H1 (cell line): ENCODE results near the gene PRDM15.

Source experiments
- BCL11A ChIP-seq, 2 experiments: IDR thresholded peaks; one replicate each; pipeline ENCODE4 v1.6.1; 2011; ENCODE audit warnings: low read depth in 2 of 2, low read length in 2 of 2, mild to moderate bottlenecking in 2 of 2
- POLR2A ChIP-seq, 2 experiments: IDR thresholded peaks; 1 replicate in 1 of 2; 2 replicates in 1 of 2; pipeline ENCODE4 v1.6.1; 2011; ENCODE audit warnings: low read depth in 2 of 2, low read length in 2 of 2, mild to moderate bottlenecking in 2 of 2; ENCODE audit errors: control extremely low read depth in 1 of 2
- YY1 ChIP-seq: IDR thresholded peaks from 2 replicates; pipeline ENCODE4 v1.6.1; 2011; ENCODE audit warnings: low read depth, mild to moderate bottlenecking, low read length
- TF ChIP-seq, protein P1 (sequence below), 3 experiments: IDR thresholded peaks; 1 replicate in 2 of 3; 2 replicates in 1 of 3; pipeline versions ENCODE4 v1.5.1 to v1.6.1; 2011; ENCODE audit warnings: low read length in 3 of 3, mild to moderate bottlenecking in 3 of 3, inconsistent platforms in 2 of 3, low read depth in 1 of 3, moderate library complexity in 1 of 3; ENCODE audit not compliant: insufficient read depth in 1 of 3; ENCODE audit errors: control extremely low read depth in 1 of 3

DNA sequence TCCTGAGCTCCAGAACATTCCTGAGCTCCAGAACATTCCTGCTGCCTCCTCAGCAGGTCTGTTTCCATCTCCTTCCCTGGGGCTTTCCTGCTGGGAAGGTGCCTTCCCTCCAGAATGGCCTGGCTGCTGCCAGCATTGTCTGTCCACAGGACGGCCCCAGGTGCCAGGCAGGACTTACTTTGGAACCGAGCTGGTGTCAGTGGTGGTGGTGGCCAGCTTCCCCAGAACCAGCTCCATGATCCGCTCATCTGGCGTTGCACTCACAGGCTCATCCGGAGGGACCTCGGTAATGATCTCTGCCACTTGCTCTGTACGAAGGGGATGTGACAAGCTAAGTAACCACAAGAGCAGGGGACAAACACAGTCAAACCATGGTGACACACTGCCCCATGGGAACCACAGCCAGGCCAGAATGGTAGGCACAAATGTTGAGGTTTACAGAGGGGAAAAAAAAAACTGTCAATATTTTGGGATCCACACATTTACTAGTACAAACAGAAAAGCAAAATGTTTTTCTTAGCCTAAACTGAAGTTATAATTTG is 41.3 kb downstream of the PRDM15 start:
- TF ChIP-seq, protein P1, sequence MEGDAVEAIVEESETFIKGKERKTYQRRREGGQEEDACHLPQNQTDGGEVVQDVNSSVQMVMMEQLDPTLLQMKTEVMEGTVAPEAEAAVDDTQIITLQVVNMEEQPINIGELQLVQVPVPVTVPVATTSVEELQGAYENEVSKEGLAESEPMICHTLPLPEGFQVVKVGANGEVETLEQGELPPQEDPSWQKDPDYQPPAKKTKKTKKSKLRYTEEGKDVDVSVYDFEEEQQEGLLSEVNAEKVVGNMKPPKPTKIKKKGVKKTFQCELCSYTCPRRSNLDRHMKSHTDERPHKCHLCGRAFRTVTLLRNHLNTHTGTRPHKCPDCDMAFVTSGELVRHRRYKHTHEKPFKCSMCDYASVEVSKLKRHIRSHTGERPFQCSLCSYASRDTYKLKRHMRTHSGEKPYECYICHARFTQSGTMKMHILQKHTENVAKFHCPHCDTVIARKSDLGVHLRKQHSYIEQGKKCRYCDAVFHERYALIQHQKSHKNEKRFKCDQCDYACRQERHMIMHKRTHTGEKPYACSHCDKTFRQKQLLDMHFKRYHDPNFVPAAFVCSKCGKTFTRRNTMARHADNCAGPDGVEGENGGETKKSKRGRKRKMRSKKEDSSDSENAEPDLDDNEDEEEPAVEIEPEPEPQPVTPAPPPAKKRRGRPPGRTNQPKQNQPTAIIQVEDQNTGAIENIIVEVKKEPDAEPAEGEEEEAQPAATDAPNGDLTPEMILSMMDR (IDR thresholded peaks at IDR 0.05; ENCODE audit: control extremely low read depth in 1 of 3, insufficient read depth in 1 of 3, low read depth in 1 of 3, low read length in 3 of 3): no peak
- TF ChIP-seq POLR2A (IDR thresholded peaks at IDR 0.05; ENCODE audit: control extremely low read depth in 1 of 2, low read depth in 2 of 2, low read length in 2 of 2) (no peak), YY1 (no peak), BCL11A (IDR thresholded peaks at IDR 0.05; ENCODE audit: low read depth in 2 of 2, low read length in 2 of 2) (no peak)
